Omental fat pad (tissue), 4 donors: ENCODE results near the gene ATP11A. TPM values are rescaled to one million over a fixed set of nuclear protein-coding genes. Genes with fewer than 3 reads are reported as not detected.

Experiments used
- ATAC-seq: fragments of 150-250 bp; one replicate; pipeline ENCODE4 v1.9.1; 2016; ENCODE audit warnings: mild to moderate bottlenecking, moderate library complexity; ENCODE audit not compliant: low FRiP score
- DNase-seq: peaks from one replicate; pipeline ENCODE4 v3.0.0-alpha.2; 2019; ENCODE audit warnings: low spot score
- total RNA-seq, 4 donors: library from RNA; depleted of rRNA; stranded (reverse); fragments of >200 nt; gene quantifications; one replicate each; pipeline ENCODE4 v1.1.0, GENCODE V29; 2016
- TF ChIP-seq, protein P1 (sequence below), 3 donors: fragments of 450-650 bp; IDR thresholded peaks; one replicate each; pipeline ENCODE4 v1.5.1; 2016 to 2017; ENCODE audit warnings: antibody characterized with exemption in 3 of 3, mild to moderate bottlenecking in 3 of 3, moderate library complexity in 2 of 3

Gene ATP11A
- total RNA-seq, 4 donors from 2014 or later, result 32.8 to 61.4 (median 45.7) TPM

DNA sequence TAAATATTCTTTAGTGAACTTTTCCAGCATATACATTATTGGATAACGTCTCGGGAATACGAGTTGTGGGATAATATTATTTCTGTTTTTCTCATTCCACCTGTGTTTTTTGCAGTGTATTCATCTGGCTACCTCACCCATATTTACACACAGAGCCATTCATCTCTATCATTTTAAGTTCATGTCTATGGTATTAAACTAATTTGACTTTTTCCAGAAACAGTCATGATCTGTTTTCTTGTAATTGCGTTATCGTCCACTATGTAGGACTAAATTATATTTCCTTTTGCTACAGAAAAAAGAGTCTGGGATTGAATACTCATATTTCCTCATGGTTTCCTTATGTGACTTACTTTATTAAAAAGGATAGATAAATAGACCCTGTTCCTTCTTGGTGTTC, 2.7 kb downstream of the ATP11A start:
- DNase-seq (no peak), ATAC-seq (no peak)
- TF ChIP-seq, protein P1, sequence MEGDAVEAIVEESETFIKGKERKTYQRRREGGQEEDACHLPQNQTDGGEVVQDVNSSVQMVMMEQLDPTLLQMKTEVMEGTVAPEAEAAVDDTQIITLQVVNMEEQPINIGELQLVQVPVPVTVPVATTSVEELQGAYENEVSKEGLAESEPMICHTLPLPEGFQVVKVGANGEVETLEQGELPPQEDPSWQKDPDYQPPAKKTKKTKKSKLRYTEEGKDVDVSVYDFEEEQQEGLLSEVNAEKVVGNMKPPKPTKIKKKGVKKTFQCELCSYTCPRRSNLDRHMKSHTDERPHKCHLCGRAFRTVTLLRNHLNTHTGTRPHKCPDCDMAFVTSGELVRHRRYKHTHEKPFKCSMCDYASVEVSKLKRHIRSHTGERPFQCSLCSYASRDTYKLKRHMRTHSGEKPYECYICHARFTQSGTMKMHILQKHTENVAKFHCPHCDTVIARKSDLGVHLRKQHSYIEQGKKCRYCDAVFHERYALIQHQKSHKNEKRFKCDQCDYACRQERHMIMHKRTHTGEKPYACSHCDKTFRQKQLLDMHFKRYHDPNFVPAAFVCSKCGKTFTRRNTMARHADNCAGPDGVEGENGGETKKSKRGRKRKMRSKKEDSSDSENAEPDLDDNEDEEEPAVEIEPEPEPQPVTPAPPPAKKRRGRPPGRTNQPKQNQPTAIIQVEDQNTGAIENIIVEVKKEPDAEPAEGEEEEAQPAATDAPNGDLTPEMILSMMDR (IDR thresholded peaks at IDR 0.05), result no peak

DNA sequence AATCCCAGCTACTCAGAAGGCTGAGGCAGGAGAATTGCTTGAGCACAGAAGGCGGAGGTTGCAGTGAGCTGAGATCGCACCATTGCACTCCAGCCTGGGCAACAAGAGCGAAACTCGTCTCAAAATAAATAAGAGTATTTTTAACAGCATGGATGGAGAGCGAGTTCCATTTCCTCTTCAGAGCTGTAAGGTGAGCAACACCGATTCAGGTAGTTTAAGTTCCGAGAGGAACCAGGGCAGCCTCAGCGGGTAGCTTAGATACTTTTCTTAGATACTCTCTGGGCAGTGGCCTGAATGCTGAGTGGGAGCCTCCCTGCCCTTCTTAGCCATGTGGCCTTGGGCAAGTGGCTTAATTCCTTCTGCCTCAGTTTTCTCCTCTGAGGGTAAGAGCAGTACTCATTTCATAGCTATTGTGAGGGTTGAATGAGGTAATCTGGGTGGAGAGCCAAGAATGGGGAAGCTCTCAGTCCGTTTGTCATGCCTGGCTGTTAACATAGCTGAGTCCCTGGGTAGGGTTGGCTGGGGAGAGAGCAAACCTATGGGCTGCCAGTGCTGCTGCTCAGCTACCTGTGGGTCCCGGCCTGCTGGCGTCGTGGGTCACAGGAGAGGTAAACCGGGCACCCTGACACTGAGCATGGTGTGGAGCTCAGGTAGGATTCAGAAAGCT, 4.1 kb downstream of the ATP11A start:
- TF ChIP-seq, protein P1 (IDR thresholded peaks at IDR 0.05), result no peak
- DNase-seq (no peak), ATAC-seq (no peak)

DNA sequence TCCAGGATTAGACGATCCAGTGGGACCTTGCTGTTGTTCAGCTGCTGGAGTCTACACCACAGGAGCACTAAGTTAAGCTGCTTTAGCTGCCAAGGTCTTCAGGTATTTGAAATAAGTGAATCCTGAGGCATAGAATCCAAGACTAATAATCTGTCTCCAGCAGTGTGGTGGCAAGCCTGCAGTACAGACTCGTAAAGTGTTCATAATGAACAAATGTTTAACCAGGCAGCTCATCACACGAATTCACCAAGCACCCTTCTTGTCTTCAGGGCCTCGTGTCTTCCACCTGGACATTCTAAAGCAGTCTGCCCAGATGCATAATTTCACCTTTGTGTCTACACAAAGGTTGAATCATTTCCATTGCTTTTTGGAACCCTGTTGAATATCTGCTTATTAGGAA, 5.3 kb downstream of the ATP11A start:
- ATAC-seq, result no peak
- TF ChIP-seq, protein P1 (IDR thresholded peaks at IDR 0.05), result no peak
- no peak for DNase-seq

DNA sequence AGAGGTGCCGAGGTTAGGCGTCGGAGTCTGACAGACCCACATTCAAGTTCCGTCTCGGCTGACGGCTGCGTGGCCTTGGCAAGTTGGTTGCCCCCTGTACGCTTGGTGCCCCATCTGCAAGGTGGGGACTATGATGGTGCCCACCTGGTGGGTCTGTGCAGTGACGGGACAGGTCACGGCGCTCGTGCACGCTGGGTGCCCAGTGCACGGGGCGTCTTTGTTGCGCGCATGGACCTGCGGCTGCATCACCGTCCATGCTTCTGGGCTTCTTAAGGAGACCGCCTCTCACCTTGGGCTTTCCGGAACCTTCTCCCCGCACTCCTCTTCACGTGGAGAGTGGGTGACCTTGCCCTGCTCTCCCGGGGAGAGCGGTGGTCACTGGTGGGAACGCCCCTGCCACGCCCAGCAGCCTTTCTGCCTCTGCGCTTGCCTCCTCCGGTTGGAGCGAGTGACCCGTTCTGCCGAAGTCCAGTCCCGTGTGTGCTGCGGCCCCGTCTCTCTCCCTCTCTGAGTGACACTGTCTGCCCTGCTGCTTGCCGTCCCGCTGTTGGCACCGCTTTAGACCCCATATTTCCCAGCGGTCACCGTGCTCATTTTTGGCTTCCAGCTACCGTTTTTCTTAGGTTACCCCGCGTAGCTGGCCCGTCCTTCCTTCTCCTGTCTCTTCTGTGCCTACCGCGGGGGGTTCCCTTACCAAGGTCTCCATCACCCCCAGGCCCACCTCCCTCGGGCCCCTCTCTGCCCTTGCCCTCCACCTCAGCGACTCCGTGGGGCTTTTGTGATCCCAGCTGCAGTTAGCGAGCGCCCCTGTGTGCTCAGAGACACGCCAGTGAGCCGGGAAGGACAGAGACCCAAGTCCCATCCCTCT, 6.4 kb downstream of the ATP11A start:
- no peak for DNase-seq
- ATAC-seq, result no peak
- TF ChIP-seq, protein P1 (IDR thresholded peaks at IDR 0.05), result no peak

DNA sequence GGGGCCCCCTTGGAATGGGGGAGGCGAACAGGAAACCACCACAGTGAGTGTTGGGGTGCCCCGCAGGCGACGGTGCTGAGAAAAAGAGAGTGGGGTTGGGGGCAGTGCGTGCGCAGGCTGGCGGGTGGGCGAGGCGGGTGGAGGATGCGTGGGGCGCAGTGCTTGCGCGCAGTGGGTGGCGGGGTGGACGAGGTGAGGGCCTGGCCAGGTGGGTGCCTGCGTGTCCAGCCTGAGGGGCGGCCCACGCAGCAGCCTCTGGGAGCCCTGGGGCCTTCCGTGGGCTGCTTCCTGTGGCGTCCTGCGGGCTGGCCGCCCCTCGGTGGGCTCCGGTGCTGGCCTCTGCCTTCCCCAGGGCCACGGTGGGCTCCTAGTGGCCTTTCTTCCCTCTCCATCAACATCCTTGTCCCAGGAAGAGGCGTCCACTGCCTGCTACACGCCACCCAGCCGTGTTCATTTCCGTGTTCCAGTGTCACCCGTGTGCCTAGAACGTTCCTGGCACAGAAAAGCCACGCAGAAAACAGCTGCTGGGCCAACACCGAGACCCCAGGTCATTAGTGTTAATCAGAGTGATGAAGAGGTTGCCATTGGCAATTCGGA, 7.1 kb downstream of the ATP11A start:
- no peak for DNase-seq
- TF ChIP-seq, protein P1 (IDR thresholded peaks at IDR 0.05), result no peak

DNA sequence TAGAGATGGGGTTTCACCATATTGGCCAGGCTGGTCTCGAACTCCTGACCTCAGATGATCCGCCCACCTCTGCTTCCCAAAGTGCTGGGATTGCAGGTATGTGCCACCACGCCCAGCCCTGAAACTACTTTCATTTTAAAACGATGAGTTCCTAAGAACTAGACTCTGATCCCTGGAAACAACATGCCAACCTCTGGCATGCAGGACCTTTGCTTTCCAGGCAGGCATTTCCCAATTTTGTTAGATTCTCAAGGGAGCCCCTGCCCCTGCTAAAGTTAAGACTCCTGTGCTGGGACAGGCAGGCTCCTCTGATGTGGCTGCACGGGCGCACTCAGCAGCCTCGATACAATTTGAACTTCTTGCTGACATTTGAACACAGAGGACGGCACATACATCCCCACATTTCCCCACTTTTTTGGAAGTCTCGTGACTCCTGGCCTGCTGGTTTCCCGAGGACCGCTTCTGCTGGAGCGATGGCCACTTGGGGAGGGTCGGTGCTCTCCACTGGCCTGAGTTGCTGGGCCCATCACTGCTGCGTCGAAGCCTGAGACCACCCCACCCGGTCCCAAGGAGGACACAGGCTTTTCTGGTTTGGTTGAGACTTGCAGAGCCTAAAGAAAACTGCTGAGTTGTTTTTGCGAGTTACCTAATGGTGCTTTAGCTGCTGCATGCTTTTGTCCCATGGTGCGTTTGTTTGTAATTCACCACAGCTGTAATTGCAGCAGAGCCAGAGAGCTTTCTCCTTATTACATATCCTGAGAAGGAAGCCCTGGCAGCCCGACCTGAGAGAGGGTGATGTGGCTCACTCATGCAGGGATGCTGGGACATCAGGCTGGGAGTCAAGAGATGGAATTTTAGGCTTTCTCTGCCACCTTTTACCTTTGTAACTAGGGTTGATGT, 8.2 kb downstream of the ATP11A start:
- ATAC-seq, result no peak
- TF ChIP-seq, protein P1 (IDR thresholded peaks at IDR 0.05), result no peak
- no peak for DNase-seq

More for the DNA sequence above, 7.1 kb downstream of the ATP11A start:
- ATAC-seq, result no peak
